Subcutaneous adipose tissue (tissue), 4 donors: Measurements from ENCODE around the gene PLOD3. TPM values are rescaled to one million over a fixed set of nuclear protein-coding genes. Genes with fewer than 3 reads are reported as not detected.

Source experiments
- CTCF ChIP-seq: fragments of 450-650 bp; IDR thresholded peaks from one replicate; pipeline ENCODE4 v1.5.1; 2016; ENCODE audit warnings: low read depth, mild to moderate bottlenecking, control low read depth, antibody characterized with exemption, moderate library complexity
- total RNA-seq, 4 donors: library from RNA; depleted of rRNA; stranded (reverse); fragments of >200 nt; gene quantifications; one replicate each; pipeline ENCODE4 v1.1.0, GENCODE V29; 2016

PLOD3 gene
- total RNA-seq, 4 donors from 2014 or later, result 35.7 to 45.0 (median 42.6) TPM

GRCh38 chr7:101179713-101180112 is 37.7 kb downstream of the PLOD3 start:
- TF ChIP-seq CTCF, result no peak

DNA sequence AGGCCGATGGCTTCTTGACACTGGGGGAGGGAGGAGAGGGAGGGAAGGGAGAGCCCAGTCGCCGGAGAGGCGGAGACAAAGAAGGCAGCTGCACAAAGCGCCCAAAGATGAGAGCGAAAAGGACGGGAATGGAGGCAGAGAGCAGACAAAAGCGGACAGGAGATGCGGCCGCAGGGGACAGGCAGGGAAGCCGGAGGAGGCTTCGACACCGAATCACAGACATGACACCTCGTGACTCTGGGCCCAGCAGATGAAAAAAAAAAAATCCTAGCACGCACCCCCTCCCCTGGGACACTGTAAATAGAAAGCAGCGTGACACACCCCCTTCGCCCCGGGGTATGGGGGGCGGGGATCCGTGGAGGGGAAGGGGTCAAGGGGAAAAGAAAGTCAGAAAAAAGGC is 38.3 kb downstream of the PLOD3 start:
- TF ChIP-seq CTCF, result no peak

- no peak for TF ChIP-seq CTCF
Observed at GRCh38 chr7:101177644-101178043, 39.7 kb downstream of the PLOD3 start.

DNA sequence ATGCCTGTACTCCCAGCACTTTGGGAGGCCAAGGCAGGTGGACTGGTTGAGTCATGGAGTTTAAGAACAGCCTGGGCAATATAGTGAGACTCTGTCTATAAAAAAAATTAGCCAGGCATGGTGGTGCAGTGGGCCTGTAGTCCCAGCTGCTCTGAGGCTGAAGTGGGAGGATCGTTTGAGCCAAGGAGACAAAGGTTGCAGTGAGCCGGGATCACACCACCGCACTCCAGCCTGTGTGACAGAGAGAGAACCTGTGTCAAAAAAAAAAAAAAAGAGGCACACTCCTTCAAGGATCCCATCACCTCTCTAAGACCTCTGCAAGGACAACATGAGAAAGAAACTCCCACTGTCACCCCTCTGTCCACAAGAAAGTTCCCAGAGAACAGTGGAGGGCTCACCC is 41.7 kb downstream of the PLOD3 start:
- TF ChIP-seq CTCF, result no peak

DNA sequence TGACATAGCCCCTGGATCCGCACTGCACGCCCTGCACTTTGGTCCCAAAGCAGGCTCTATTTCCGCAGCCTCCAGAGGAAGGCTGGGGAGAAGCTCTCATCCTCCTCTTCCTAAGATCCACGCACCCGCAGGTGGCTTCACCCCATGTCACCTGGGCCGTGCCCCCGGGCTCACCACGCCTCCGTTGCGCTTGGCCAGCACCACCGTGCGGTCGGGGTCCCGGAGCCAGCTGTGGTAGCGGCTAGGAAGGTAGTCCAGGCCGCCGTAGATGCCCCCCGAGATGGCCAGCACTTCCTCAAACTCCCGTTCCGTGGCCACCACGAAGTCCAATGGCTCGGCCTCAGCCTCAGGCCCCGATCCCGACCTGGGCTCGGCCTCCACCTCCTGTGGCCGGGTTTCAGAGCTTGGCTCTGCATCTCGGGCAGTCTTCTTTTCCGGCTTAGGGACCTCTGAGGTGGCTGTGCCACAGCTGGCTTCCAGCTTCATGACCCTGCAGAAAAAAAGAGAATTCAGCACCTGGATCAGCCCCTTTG is 43.0 kb downstream of the PLOD3 start:
- TF ChIP-seq CTCF, result no peak

DNA sequence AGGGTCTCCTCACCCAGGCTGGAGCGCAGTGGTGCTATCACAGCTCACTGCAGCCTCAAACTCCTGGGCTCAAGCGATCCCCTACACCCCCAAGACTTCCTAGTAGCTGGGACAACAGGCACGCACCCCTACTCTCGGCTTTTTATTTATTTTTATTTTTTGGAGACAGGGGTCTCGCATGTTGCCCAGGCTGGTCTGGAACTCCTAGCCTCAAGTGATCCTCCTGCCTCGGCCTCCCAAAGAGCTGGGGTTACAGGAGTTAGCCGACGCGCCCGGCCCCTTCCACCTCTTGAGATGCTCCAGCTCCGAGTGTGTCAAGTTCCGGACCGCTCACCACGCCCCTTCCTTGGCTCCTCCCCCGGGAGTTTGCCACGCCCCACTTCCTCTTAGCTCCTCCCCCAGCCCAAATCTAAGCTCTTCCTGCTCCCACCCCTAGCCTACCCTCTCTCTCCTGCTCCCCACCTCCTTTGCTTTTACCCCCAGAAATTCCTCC is 43.6 kb downstream of the PLOD3 start:
- TF ChIP-seq CTCF, result no peak

DNA sequence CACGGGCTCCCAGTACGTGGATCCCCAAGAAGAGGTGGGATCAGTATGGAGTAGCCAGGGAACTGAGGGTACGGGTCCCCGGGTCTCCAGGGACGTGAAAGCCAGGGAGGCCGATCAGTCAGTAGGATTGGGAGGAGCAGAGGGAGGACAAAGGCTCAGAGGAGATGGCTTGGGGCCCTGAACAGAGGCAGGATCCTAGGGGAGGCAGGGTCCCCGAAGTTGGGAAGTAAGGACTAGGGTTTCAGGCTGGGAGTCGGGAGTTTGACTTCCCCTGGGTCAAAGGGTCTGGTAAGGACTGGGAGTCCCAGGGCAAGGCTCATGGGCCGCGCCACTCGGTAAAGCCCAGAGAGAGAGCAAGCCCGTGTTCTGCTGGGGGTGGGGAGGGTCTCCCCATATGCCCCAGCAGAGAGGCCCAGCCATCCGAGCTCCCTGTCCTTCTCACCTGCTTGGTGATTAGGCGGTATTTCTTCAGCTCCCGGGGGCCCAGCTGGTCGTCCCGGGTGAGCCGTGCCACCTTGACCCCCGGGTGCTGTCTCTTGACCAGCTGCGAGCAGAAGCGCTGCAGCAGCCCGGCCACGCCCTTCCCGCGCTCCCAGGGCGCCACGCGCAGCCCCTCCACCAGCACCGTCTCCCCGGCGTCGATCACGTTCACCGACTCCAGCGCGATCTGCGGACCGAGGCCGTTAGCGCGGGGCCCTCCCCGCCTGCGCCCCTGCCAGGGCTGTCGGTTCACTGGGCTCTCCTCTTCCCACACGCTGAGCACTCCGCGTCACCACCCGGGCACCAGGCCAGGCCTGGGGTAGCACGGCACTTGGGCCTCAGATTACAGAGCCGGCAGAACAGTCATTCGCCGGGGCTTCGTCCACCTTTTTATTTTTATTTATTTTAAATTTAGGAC is 44.3 kb downstream of the PLOD3 start:
- no peak for TF ChIP-seq CTCF
